HFFc6 (cell line): ENCODE measurements around the gene ISCU. TPM values are rescaled to one million over a fixed set of nuclear protein-coding genes. Genes with fewer than 3 reads are reported as not detected.
"Not testable (repeated sequence)": the region's sequence is repeated elsewhere in the genome, so short reads cannot be mapped to it uniquely, and the experiment has no call there.

Experiments used
- DNase-seq: peaks from one replicate; pipeline ENCODE4 v3.0.0-alpha.2; 2018
- H3K27ac Mint-ChIP-seq: 2 replicates; pipeline ENCODE4 v1.8.0; 2020; ENCODE audit warnings: mild to moderate bottlenecking, mixed read lengths
- H3K27me3 Mint-ChIP-seq: 2 replicates; pipeline ENCODE4 v1.8.0; 2021; ENCODE audit warnings: mild to moderate bottlenecking, moderate library complexity, mixed read lengths; ENCODE audit not compliant: insufficient read depth
- H3K36me3 Mint-ChIP-seq: 2 replicates; pipeline ENCODE4 v1.8.0; 2021; ENCODE audit warnings: low read depth, mixed read lengths
- H3K4me1 Mint-ChIP-seq: 2 replicates; pipeline ENCODE4 v1.8.0; 2020; ENCODE audit warnings: low read depth, mixed read lengths
- H3K4me3 Mint-ChIP-seq: 2 replicates; pipeline ENCODE4 v1.8.0; 2020; ENCODE audit warnings: mild to moderate bottlenecking, moderate library complexity, mixed read lengths
- H3K9me3 Mint-ChIP-seq: 2 replicates; pipeline ENCODE4 v1.8.0; 2020; ENCODE audit warnings: mild to moderate bottlenecking, mixed read lengths
- total RNA-seq, 6 experiments: library from RNA; stranded (reverse); fragmentation: NEBNext Ultra II Directional; extraction: Animal tissue kit (Norgen Biotek cat#: 25700); gene quantifications; 2 replicates in 1 of 6; 3 replicates in 5 of 6; pipeline ENCODE4 v1.2.3, GENCODE V29; 2021
- TF ChIP-seq, protein P1 (sequence below): fragments of 200-600 bp; sonication (generic); IDR thresholded peaks from 2 replicates; pipeline ENCODE4 v1.5.0; 2021; ENCODE audit warnings: antibody characterized with exemption, mild to moderate bottlenecking

ISCU gene
- total RNA-seq, 6 experiments from 2014 or later = 100 to 128 (median 107) TPM

DNA sequence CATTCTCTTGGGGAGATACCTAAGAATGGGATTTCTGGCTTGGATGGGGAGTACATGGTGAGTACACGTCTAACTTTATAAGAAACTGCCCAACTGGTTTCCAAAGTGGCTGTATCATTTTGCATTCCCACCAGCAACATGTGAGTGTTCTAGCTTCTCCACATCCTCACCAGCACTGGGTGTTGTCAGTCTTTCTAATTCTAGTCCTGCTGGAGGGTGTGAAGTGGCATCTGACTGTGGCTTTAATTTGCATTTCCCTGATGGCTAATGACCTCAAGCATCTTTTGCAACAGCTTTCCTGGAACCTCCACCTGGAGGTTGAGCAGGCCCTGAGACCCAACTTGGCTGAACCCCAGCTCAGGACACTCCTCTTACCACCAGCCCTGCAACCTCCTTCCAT is 53.5 kb downstream of the ISCU start:
- Mint-ChIP-seq H3K27me3 (no peaks in the 10 kb centered on the region; the same call in 1 of the 2 replicates), H3K4me3 (no peak overlapping the region), H3K9me3 (peaks cover 6% of the 10 kb centered on the region; the same call in 1 of the 2 replicates), H3K4me1 (peaks cover 52% of the 10 kb centered on the region), H3K36me3 (peaks cover 12% of the 10 kb centered on the region), H3K27ac (no peak overlapping the region)
- TF ChIP-seq, protein P1, sequence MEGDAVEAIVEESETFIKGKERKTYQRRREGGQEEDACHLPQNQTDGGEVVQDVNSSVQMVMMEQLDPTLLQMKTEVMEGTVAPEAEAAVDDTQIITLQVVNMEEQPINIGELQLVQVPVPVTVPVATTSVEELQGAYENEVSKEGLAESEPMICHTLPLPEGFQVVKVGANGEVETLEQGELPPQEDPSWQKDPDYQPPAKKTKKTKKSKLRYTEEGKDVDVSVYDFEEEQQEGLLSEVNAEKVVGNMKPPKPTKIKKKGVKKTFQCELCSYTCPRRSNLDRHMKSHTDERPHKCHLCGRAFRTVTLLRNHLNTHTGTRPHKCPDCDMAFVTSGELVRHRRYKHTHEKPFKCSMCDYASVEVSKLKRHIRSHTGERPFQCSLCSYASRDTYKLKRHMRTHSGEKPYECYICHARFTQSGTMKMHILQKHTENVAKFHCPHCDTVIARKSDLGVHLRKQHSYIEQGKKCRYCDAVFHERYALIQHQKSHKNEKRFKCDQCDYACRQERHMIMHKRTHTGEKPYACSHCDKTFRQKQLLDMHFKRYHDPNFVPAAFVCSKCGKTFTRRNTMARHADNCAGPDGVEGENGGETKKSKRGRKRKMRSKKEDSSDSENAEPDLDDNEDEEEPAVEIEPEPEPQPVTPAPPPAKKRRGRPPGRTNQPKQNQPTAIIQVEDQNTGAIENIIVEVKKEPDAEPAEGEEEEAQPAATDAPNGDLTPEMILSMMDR = no peak
- DNase-seq = no peak

GRCh38 chr12:108616359-108616758 is 54.0 kb downstream of the ISCU start:
- peaks cover 12% of the 10 kb centered on the region for H3K36me3 Mint-ChIP-seq
- DNase-seq = no peak
- peak overlapping the region; percentile 20 for H3K27ac Mint-ChIP-seq
- H3K9me3 Mint-ChIP-seq = peaks cover 6% of the 10 kb centered on the region; the same call in 1 of the 2 replicates
- H3K4me1 Mint-ChIP-seq = peaks cover 47% of the 10 kb centered on the region
- no peaks in the 10 kb centered on the region; the same call in 1 of the 2 replicates for H3K27me3 Mint-ChIP-seq
- no peak overlapping the region for H3K4me3 Mint-ChIP-seq
- TF ChIP-seq, protein P1 = no peak

GRCh38 chr12:108616941-108617858 is 54.8 kb downstream of the ISCU start:
- H3K36me3 Mint-ChIP-seq = peaks cover 6% of the 10 kb centered on the region
- DNase-seq = no peak
- H3K9me3 Mint-ChIP-seq = peaks cover 6% of the 10 kb centered on the region; the same call in 1 of the 2 replicates
- TF ChIP-seq, protein P1 = no peak
- peak overlapping the region; percentile 19 for H3K27ac Mint-ChIP-seq
- H3K27me3 Mint-ChIP-seq = no peaks in the 10 kb centered on the region; the same call in 1 of the 2 replicates
- H3K4me1 Mint-ChIP-seq = peaks cover 40% of the 10 kb centered on the region
- no peak overlapping the region for H3K4me3 Mint-ChIP-seq

DNA sequence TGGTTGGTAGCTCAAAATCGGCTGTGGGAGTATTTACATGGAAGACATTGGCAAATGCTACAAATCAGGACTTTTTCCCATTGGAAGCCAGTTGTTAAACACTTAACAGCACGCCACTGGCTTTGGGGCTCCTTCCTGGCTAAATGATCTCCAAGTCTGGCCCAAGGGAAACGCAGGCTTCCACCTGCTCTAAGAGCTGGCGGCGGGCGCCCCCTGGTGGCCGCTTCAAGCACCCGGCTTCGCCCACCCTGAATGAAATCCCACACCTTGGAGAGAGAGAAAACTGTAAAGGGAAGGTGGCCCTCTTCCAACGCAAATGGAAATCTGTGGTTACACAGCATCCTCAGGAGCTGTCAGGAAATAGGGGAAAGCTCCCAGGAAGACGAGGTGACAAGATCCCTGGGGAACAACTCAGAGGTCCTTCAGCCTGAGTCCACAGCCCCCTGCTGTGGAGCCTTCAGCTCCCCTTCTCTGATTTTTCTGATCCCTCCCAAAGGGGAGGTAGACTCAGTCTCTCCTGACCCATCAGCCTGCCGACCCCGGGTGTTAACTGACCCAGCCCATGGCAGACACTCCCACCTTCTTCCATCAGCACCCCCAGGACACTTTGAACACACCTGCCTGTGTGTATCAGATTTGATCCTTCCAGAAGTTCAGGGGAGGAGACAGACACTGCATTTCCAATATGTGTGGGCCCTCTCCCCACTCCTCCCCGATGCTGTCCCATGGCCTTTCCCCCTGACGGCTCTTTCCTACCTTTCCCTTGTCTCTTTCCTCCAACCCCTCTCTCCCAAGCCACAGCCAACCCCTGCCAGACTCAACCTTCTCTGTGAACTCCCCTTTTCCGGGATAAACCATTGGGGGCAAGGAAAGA is 55.9 kb downstream of the ISCU start:
- Mint-ChIP-seq H3K4me1 (peaks cover 35% of the 10 kb centered on the region), H3K27me3 (no peaks in the 10 kb centered on the region; the same call in 1 of the 2 replicates), H3K4me3 (no peak overlapping the region), H3K9me3 (peaks cover 6% of the 10 kb centered on the region; the same call in 1 of the 2 replicates), H3K27ac (no peak overlapping the region), H3K36me3 (peaks cover 11% of the 10 kb centered on the region)
- peak; percentile 67 for DNase-seq
- TF ChIP-seq, protein P1 = peak; percentile 100

- H3K36me3 Mint-ChIP-seq = peaks cover 16% of the 10 kb centered on the region
- not testable (repeated sequence) for H3K4me3 Mint-ChIP-seq
Measured at GRCh38 chr12:108618953-108619274, 56.5 kb downstream of the ISCU start.

More at GRCh38 chr12:108618953-108619274, 56.5 kb downstream of the ISCU start:
- not testable (repeated sequence) for H3K27me3 Mint-ChIP-seq, H3K27ac Mint-ChIP-seq, DNase-seq, H3K9me3 Mint-ChIP-seq
- peaks cover 30% of the 10 kb centered on the region for H3K4me1 Mint-ChIP-seq

Other genes starting within 250 kb of the ISCU start
- not detected for gene CMKLR1, start 223.3 kb upstream of the ISCU start, total RNA-seq
- gene FICD, start 47.3 kb upstream of the ISCU start, total RNA-seq = 10 to 100 TPM in 2 of 6 experiments, 1 to 10 TPM in 4; 8.5 to 12.1 (median 9.9) TPM
- 10 to 100 TPM; 33.8 to 36.3 (median 34.8) TPM for gene SART3, start 1.4 kb upstream of the ISCU start, total RNA-seq
- gene TMEM119, start 35.5 kb downstream of the ISCU start, total RNA-seq = 10 to 100 TPM; 11.9 to 22.2 (median 19.1) TPM
- 1 to 10 TPM; 6.2 to 8.1 (median 7.1) TPM for gene SELPLG, start 71.3 kb downstream of the ISCU start, total RNA-seq
- gene CORO1C, start 168.9 kb downstream of the ISCU start, total RNA-seq = 100 to 1,000 TPM; 541 to 709 (median 649) TPM